Lower leg skin (tissue), 4 donors: Measurements from ENCODE around the gene ENTREP1. TPM values are rescaled to one million over a fixed set of nuclear protein-coding genes. Genes with fewer than 3 reads are reported as not detected.
"Not testable (repeated sequence)": the region's sequence is repeated elsewhere in the genome, so short reads cannot be mapped to it uniquely, and the experiment has no call there.

Experiments
- DNase-seq, 2 donors: peaks; one replicate each; pipeline ENCODE4 v3.0.0-alpha.2; 2019; ENCODE audit warnings: low spot score in 2 of 2
- H3K4me3 ChIP-seq: fragments of 200-600 bp; sonication (generic); 2 replicates; pipeline ENCODE4 v1.5.1; 2017; ENCODE audit warnings: mild to moderate bottlenecking, low read depth; ENCODE audit not compliant: poor library complexity, severe bottlenecking
- CTCF ChIP-seq, 3 donors: fragments of 450-650 bp; IDR thresholded peaks; one replicate each; pipeline ENCODE4 v1.5.1; 2016; ENCODE audit warnings: antibody characterized with exemption in 3 of 3, mild to moderate bottlenecking in 3 of 3, moderate library complexity in 2 of 3
- POLR2A ChIP-seq, 2 donors: fragments of 450-650 bp; IDR thresholded peaks; one replicate each; pipeline ENCODE4 v1.6.1; 2016 to 2017; ENCODE audit warnings: antibody characterized with exemption in 2 of 2, mild to moderate bottlenecking in 1 of 2, moderate library complexity in 1 of 2
- WGBS, 2 donors: methylation state at CpG; one replicate each; pipeline ENCODE4 v1.1.5; 2018; 5-methylcytosine and 5-hydroxymethylcytosine counted together
- intact Hi-C: fragments of 100-400 bp; cut with DNase I; formaldehyde crosslinking; loops from one replicate; pipeline ENCODE4 v1.15.0; 2023; ENCODE audit warnings: low total_unique reads
- total RNA-seq, 4 donors: library from RNA; depleted of rRNA; stranded (reverse); fragments of >200 nt; gene quantifications; one replicate each; pipeline ENCODE4 v1.1.0, GENCODE V29; 2016

The ENTREP1 gene
- total RNA-seq, 4 donors from 2014 or later = 12.7 to 19.1 (median 16.3) TPM

GRCh38 chr9:69395718-69396117 lies 70.7 kb downstream of the ENTREP1 start:
- 72 to 88% methylated on average over 5 of the region's 5 CpGs for WGBS, 2 donors
- DNase-seq = no peak

GRCh38 chr9:69396759-69397158 lies 71.7 kb downstream of the ENTREP1 start:
- H3K4me3 ChIP-seq = no peak overlapping the region
- no peak for TF ChIP-seq CTCF (IDR thresholded peaks at IDR 0.05)
- no peak for TF ChIP-seq POLR2A (IDR thresholded peaks at IDR 0.05)
- 83 to 85% methylated on average over 2 of the region's 2 CpGs for WGBS, 2 donors
- no peak for DNase-seq
- intact Hi-C loops = no loop called here

More at GRCh38 chr9:69395718-69396117, 70.7 kb downstream of the ENTREP1 start:
- intact Hi-C loops = no loop called here
- TF ChIP-seq POLR2A (IDR thresholded peaks at IDR 0.05) (no peak), CTCF (IDR thresholded peaks at IDR 0.05) (no peak)
- H3K4me3 ChIP-seq = no peak overlapping the region

DNA sequence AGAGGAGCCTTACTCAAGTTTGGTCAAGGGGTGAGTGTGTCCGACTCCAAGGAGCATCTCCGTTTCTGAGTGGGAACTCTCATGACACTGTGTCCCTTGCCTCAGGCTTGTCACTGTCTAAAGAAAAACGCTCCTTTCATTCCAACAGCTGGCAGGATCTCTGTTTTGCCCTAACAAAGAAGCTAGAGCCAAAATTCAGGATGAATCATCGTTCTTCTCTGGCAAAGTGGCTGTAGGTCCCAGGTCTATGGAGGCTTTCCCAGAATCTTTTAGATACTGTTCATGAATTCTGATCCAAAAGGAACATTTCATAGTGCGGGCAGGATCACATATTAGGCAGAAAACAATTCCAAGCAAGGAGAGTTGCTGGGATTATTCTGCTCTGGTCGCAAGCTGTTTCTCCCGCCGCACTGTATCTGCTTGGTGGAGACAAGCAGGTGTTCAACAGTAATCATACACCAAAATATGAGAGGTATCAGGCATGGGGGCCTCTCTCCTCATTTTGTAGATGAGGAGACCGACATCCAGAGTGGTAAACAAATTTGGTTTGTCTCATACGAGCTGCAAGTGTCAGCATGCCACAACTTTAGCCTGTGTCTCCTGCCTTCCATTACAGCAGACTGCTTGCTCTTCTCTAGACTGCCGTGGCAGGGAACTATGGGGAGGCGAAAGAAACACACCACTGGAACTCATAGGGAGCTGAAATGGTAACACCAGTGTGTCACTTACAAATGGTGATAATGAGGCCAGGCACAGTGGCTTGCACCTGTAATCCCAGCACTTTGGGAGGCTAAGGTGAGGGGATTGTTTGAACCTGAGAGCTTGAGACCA lies 72.6 kb downstream of the ENTREP1 start:
- no peak overlapping the region for H3K4me3 ChIP-seq
- WGBS, 2 donors = 23 to 35% methylated on average over 12 of the region's 12 CpGs
- TF ChIP-seq CTCF (IDR thresholded peaks at IDR 0.05) = no peak
- TF ChIP-seq POLR2A (IDR thresholded peaks at IDR 0.05) = no peak
- intact Hi-C loops = no loop called here
- DNase-seq = no peak

- intact Hi-C loops = no loop called here
- no peak overlapping the region for H3K4me3 ChIP-seq
- no peak for DNase-seq
- WGBS, 2 donors = 86 to 92% methylated on average over 1 of the region's 1 CpG
- TF ChIP-seq CTCF (IDR thresholded peaks at IDR 0.05) (no peak), POLR2A (IDR thresholded peaks at IDR 0.05) (no peak)
Observed at GRCh38 chr9:69400470-69400869, 75.5 kb downstream of the ENTREP1 start.

GRCh38 chr9:69409936-69410335 lies 84.9 kb downstream of the ENTREP1 start:
- 85 to 92% methylated on average over 6 of the region's 6 CpGs for WGBS, 2 donors
- intact Hi-C loops, H3K4me3 ChIP-seq, DNase-seq: not testable (repeated sequence)

- WGBS, 2 donors = 95 to 100% methylated on average over 3 of the region's 3 CpGs
- H3K4me3 ChIP-seq = no peak overlapping the region
- intact Hi-C loops = no loop called here
- TF ChIP-seq POLR2A (IDR thresholded peaks at IDR 0.05) = no peak
- TF ChIP-seq CTCF (IDR thresholded peaks at IDR 0.05) = no peak
- DNase-seq = no peak
Observed at GRCh38 chr9:69411246-69411645, 86.2 kb downstream of the ENTREP1 start.
